GM21360 (cell line): ENCODE measurements around the gene PIK3R6.
"Not testable (repeated sequence)": the region's sequence is repeated elsewhere in the genome, so short reads cannot be mapped to it uniquely, and the experiment has no call there.

Source experiments
- ATAC-seq: cut with Tn5 transposase; IDR thresholded peaks from one replicate; pipeline ENCODE4 v1.9.1; 2021; ENCODE audit warnings: mild to moderate bottlenecking, moderate library complexity; ENCODE audit not compliant: unreplicated experiment

Gene PIK3R6

DNA sequence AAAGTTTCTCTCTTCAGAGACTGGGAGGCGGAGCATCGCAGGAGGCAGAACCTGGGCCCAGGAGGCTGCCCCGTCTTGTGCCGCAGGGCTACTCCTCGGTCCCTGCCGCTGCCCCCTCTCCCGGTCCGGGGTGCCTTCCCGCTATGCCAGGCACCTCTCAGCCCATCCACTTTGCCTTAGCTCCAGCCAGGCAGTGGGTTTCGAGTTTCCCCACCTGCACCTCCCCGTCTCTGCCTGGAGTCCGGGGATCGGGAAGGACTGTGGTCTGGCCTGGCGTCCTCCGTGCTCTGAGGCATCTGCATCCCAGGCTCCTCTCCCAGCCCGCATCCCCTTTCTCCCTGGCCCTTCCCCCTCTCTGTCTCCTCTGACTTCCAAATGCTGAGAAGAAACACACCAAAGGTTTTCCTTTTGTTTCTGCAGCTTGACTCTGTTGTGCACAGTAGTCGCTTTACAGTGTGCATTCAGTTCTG, 26.8 kb upstream of the PIK3R6 start:
- no peak for ATAC-seq

DNA sequence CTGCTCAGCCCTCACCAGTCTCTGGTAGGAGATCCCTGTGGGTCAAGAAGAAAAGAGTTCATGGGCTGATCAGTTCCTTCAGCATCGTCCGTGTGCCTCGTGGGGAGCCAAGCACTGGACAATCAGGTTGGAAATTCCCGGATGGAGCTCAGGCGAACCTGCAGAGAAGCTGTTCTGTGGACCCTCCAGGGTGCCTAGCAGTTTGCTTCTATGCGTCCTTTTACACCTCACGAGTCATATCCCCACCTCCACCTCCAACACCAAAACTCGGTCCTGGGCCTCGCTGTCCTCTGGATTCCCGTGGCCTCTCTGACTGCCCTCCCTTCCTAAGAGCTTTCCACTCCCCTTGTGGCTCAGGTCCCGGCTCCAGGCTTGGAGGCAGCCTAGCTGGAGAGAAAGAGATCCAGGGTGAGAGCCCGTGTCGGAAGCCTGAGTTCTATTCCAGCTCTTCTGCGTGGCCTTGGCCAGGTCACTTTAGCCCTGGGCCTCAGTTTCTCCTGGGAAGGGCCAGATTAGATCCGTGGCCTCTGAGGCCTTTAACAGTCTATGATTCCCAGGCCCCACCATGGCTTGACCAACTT, 26.2 kb upstream of the PIK3R6 start:
- ATAC-seq = no peak

DNA sequence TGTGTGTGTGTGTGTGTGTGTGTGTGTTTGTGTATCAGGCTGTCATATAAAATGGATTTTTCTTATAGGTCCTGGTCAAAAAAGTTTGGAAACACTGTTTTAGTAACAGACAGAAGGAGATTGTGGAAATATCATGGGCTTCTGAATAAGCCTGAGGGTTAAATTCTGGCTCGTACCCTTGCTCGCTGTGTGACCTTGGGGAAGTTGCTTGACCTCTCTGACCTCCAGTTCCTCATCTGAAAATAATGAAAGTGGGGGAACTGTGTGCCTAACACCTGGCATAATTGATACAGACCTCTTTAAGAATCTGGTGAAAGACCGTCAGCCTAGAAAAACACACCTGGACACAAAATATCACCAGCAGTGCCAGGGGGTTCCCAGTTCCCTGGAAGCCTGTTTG, 25.6 kb upstream of the PIK3R6 start:
- no peak for ATAC-seq

GRCh38 chr17:8892338-8892690, 24.8 kb upstream of the PIK3R6 start:
- ATAC-seq = no peak

GRCh38 chr17:8890671-8891070, 23.2 kb upstream of the PIK3R6 start:
- no peak for ATAC-seq

DNA sequence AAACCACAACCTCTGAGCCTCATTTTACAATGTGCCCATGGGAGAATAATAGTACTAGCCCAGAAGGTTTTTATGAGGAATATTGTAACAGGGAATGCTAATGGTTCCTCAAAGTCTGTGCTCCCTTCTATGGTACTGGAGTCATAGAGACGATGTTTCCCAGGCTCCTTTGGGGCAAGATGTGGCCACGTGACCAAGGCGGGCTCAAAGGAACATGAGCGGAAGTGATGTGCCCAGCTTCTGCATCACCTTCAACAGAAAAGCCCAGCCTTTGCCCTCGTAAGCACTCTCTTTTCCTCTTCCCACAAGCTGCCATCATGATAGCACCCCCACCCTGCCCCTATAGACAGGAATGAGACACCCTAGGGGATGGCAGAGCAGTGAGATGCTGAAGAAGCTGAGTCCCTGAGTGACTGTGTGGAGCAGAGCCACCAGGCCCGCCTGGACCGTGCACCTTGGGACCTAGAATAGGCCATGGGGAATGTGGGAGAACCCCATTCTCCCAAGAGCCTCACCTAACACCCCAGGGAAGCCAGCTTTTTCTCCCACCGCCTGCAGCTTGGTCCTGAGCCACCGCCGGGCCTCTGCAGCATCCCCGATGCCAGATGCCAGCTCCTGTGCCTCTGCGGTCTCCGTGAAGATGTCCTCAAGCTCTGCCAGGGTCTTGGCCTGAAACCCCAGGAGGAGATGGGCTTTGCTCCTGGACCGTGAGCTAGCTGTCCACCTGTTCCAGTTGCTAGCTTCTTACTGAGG, 22.2 kb upstream of the PIK3R6 start:
- ATAC-seq = no peak

GRCh38 chr17:8888704-8889302, 21.3 kb upstream of the PIK3R6 start:
- ATAC-seq = no peak

- no peak for ATAC-seq
Measured at GRCh38 chr17:8887834-8888703, 20.6 kb upstream of the PIK3R6 start.

DNA sequence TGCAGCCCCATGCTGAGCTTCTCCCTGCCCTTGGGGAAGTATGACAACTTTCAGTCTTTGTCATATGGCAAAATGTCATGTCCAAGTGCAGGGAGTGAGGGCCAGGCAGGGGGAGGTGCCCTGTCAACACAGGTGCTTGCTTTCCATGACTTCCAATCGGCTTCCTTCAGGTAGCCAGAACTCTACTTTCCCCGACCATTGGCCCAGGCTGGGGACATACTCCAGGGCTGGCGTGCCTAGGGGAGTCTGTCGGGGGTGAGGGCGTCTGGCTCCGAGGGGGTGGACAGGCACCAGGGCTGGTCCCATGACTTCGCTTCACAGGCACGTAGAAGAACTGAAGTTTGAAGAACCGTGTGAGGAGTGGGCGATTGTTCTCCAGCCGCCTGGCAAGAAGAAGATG, 19.8 kb upstream of the PIK3R6 start:
- no peak for ATAC-seq

- no peak for ATAC-seq
Measured at GRCh38 chr17:8885967-8886684, 18.7 kb upstream of the PIK3R6 start.

- not testable (repeated sequence) for ATAC-seq
Measured at GRCh38 chr17:8885163-8885966, 17.9 kb upstream of the PIK3R6 start.

GRCh38 chr17:8884336-8884990, 17.0 kb upstream of the PIK3R6 start:
- ATAC-seq = no peak

GRCh38 chr17:8883353-8883752, 15.9 kb upstream of the PIK3R6 start:
- ATAC-seq = no peak

- ATAC-seq = no peak
Measured at GRCh38 chr17:8881606-8882005, 14.1 kb upstream of the PIK3R6 start.

DNA sequence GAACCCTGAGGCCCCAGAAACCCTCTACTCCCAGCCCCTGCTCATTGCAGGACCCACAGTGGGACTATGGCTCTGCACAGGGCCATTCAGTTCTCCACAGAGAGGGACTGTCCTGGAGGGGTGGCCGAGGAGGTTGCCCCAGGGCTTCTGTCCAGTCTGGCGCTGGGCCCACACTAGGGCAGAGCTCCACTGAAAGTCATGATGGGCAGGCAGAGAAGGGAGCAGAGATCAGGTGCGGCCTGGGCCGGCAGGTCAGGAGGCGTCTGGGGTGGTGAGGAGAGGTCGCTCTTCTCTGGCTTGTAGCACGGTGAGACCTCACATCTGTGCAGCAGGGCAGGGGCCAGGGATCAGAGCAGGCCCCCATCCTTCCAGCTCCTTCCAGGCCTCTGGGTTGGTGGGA, 13.0 kb upstream of the PIK3R6 start:
- ATAC-seq = no peak

DNA sequence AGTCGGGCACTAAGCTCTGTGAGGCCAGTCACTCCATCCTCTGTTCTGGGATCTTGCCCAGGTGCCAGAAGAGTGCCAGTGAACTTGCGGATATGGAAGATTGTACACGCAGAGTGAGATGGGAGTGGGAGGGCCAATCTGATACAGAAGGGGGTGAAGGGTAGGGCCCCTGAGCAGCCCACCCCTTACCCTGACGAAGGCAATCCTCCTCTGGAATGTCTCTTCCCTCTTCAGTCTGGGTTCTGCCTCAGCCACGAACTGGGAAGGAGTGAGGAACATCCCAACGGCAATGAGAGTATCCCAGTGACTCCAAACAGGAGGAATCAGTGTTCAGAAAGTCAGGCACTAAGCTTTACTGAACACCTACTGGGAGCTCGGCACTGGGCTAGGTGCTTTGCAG, 11.9 kb upstream of the PIK3R6 start:
- ATAC-seq = no peak

DNA sequence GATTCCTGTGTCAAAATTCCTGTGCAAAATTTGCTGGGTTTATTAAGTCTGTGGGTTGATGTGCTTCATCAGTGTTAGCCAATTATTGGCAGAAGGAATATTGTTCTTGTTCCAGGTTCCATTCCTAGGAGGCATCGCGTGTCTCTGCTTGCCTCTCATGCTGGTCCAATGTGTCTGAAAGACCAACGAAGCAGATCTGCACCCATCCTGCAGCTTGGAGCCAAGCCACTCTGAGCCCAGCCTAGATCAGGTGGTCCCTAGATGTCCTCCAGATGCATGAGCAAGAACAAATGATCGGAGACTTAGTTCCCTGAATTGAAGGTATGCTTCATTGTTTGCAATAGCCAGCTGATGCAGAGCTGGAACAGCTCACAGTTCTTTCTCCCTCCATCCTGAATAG, 10.5 kb upstream of the PIK3R6 start:
- no peak for ATAC-seq

DNA sequence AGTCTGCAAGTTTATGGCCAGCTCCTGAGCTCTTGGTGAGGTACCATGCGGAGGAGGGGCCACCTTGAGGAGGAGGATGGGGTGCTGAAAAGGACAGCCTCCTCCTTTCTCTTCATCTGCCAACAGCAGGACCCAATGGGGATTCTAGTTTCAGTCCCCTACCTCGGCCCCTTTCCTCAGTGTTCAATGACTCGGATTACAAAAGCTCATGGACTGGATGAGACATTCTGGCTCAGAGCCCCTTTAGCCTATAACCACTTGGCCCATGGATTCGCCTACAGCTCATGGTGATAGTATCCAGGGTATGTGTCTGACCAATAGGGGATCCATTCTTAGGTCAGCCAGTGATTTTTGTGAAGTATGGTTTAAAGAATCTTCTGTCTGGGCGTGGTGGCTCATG, 8.5 kb upstream of the PIK3R6 start:
- no peak for ATAC-seq

DNA sequence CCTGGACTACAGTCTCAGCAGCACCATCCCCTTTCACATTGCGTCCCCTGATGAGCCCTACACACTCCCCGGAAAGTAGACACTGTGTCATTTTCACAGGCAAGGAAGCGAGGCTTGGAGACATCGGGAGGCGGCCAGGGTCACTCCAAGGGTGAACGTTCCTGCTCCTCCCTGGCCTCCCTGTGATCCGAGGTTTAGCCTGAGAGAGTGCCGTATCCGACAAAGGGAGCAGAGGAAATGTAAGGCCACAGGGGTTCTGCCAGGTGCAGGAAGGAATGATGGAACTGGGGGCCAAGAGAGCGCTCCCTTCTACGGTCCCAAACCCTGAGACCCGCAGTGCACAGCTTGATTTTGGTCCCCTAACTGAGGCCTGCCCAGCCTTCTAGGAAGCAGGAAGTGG, 8.0 kb upstream of the PIK3R6 start:
- no peak for ATAC-seq
